Mesendoderm (in vitro differentiated cells): ENCODE measurements around the gene PRDM12.
A peak's percentile ranks its signal among the peaks of the same experiment; 100 is the strongest.

Experiments used
- DNase-seq: peaks from one replicate; pipeline ENCODE4 v3.0.0; 2013
- H2AK5ac ChIP-seq: 2 replicates; pipeline ENCODE4 v1.6.1; 2013; ENCODE audit warnings: low read length, inconsistent platforms
- H2BK120ac ChIP-seq: 2 replicates; pipeline ENCODE4 v1.6.1; 2013; ENCODE audit warnings: low read depth, mild to moderate bottlenecking, low read length, moderate library complexity, mixed read lengths
- H2BK15ac ChIP-seq: replicated peaks from 2 replicates; pipeline ENCODE4 v1.6.1; 2013; ENCODE audit warnings: low read depth, mild to moderate bottlenecking, moderate library complexity
- H2BK5ac ChIP-seq: 2 replicates; pipeline ENCODE4 v1.6.1; 2013; ENCODE audit warnings: low read length, inconsistent platforms
- H3K18ac ChIP-seq: 2 replicates; pipeline ENCODE4 v1.6.1; 2013; ENCODE audit warnings: mild to moderate bottlenecking, low read length, mixed read lengths
- H3K23ac ChIP-seq: one replicate; pipeline ENCODE4 v1.6.1; 2013; ENCODE audit warnings: low read length
- H3K27ac ChIP-seq: 2 replicates; pipeline ENCODE4 v1.5.1; 2013; ENCODE audit warnings: low read depth, mild to moderate bottlenecking, inconsistent platforms, low read length, moderate library complexity
- H3K27me3 ChIP-seq: 2 replicates; pipeline ENCODE4 v1.6.1; 2013; ENCODE audit warnings: low read length, control low read depth, mild to moderate bottlenecking, inconsistent platforms; ENCODE audit not compliant: insufficient read depth, poor library complexity
- H3K36me3 ChIP-seq: 2 replicates; pipeline ENCODE4 v1.6.1; 2013; ENCODE audit warnings: low read length, inconsistent platforms; ENCODE audit not compliant: control insufficient read depth, insufficient read depth
- H3K4ac ChIP-seq: one replicate; pipeline ENCODE4 v1.6.1; 2013; ENCODE audit warnings: low read depth, mild to moderate bottlenecking, low read length, moderate library complexity
- H3K4me1 ChIP-seq: 2 replicates; pipeline ENCODE4 v1.6.1; 2013; ENCODE audit warnings: low read depth, low read length, inconsistent platforms; ENCODE audit not compliant: control insufficient read depth
- H3K4me2 ChIP-seq: 2 replicates; pipeline ENCODE4 v1.6.1; 2013; ENCODE audit warnings: low read length
- H3K4me3 ChIP-seq: 2 replicates; pipeline ENCODE4 v1.5.1; 2013; ENCODE audit warnings: mild to moderate bottlenecking, low read length
- H3K56ac ChIP-seq: one replicate; pipeline ENCODE4 v1.6.1; 2013; ENCODE audit warnings: low read length
- H3K79me1 ChIP-seq: 2 replicates; pipeline ENCODE4 v1.6.1; 2013; ENCODE audit warnings: low read length, inconsistent platforms
- H3K79me2 ChIP-seq: 2 replicates; pipeline ENCODE4 v1.6.1; 2013; ENCODE audit warnings: mild to moderate bottlenecking, low read length; ENCODE audit not compliant: control insufficient read depth, insufficient read depth
- H3K9ac ChIP-seq: 2 replicates; pipeline ENCODE4 v1.6.1; 2013; ENCODE audit warnings: low read length, inconsistent platforms
- H4K5ac ChIP-seq: one replicate; pipeline ENCODE4 v1.6.1; 2013; ENCODE audit warnings: low read length
- H4K8ac ChIP-seq: one replicate; pipeline ENCODE4 v1.6.1; 2013; ENCODE audit warnings: low read depth, mild to moderate bottlenecking, control low read depth, low read length, moderate library complexity
- WGBS: extraction: QIAGEN DNeasy Blood & Tissue Kit; methylation state at CpG from one replicate; pipeline ENCODE4 v1.1.7; 2013; ENCODE audit warnings: low lambda C conversion rate, missing lambda C conversion rate; ENCODE audit not compliant: insufficient coverage; ENCODE audit errors: extremely low coverage; 5-methylcytosine and 5-hydroxymethylcytosine counted together

Gene PRDM12

GRCh38 chr9:130696996-130697395 lies 32.6 kb downstream of the PRDM12 start:
- H3K4ac ChIP-seq = no peak overlapping the region
- WGBS = no CpG with 5 or more reads among the region's 8 CpGs
- H4K8ac ChIP-seq = no peak overlapping the region
- no peak overlapping the region for H3K23ac ChIP-seq
- no peak overlapping the region for H3K9ac ChIP-seq
- H3K36me3 ChIP-seq = peaks cover 9% of the 10 kb centered on the region
- no peak overlapping the region for H3K4me3 ChIP-seq
- H3K79me1 ChIP-seq = peaks cover 17% of the 10 kb centered on the region
- H3K4me2 ChIP-seq = no peak overlapping the region
- H3K56ac ChIP-seq = no peak overlapping the region
- no peak overlapping the region for H2BK5ac ChIP-seq
- no peak overlapping the region for H2BK15ac ChIP-seq
- no peak overlapping the region for H2AK5ac ChIP-seq
- peaks cover 2% of the 10 kb centered on the region for H3K4me1 ChIP-seq
- H3K18ac ChIP-seq = no peak overlapping the region
- no peak overlapping the region for H4K5ac ChIP-seq
- no peak for DNase-seq
- H2BK120ac ChIP-seq = no peak overlapping the region
- H3K27ac ChIP-seq = no peak overlapping the region
- peaks cover 34% of the 10 kb centered on the region for H3K79me2 ChIP-seq
- H3K27me3 ChIP-seq = no peaks in the 10 kb centered on the region

GRCh38 chr9:130698514-130698913 lies 34.1 kb downstream of the PRDM12 start:
- Histone ChIP-seq H2BK120ac (no peak overlapping the region), H3K4me1 (peaks cover 2% of the 10 kb centered on the region), H3K4ac (no peak overlapping the region), H3K79me1 (peaks cover 24% of the 10 kb centered on the region), H3K27me3 (no peaks in the 10 kb centered on the region), H3K23ac (no peak overlapping the region), H3K4me3 (no peak overlapping the region), H3K36me3 (peaks cover 17% of the 10 kb centered on the region), H2AK5ac (no peak overlapping the region), H3K4me2 (no peak overlapping the region), H2BK15ac (no peak overlapping the region), H4K8ac (no peak overlapping the region), H3K9ac (no peak overlapping the region), H3K56ac (no peak overlapping the region), H4K5ac (no peak overlapping the region), H2BK5ac (no peak overlapping the region), H3K27ac (no peak overlapping the region), H3K18ac (no peak overlapping the region), H3K79me2 (peaks cover 34% of the 10 kb centered on the region)
- no CpG with 5 or more reads among the region's 3 CpGs for WGBS
- DNase-seq = peak; percentile 71

- no peak overlapping the region for H2AK5ac ChIP-seq
- H4K5ac ChIP-seq = no peak overlapping the region
- H3K4me1 ChIP-seq = peaks cover 2% of the 10 kb centered on the region
- no peak overlapping the region for H3K4ac ChIP-seq
- WGBS = no CpG with 5 or more reads among the region's 2 CpGs
- H3K36me3 ChIP-seq = peaks cover 21% of the 10 kb centered on the region
- no peak overlapping the region for H2BK15ac ChIP-seq
- peaks cover 24% of the 10 kb centered on the region for H3K79me1 ChIP-seq
- H3K4me3 ChIP-seq = no peak overlapping the region
- no peak overlapping the region for H2BK5ac ChIP-seq
- H3K18ac ChIP-seq = no peak overlapping the region
- no peak overlapping the region for H3K4me2 ChIP-seq
- no peak for DNase-seq
- no peak overlapping the region for H3K9ac ChIP-seq
- no peak overlapping the region for H2BK120ac ChIP-seq
- H3K56ac ChIP-seq = no peak overlapping the region
- no peak overlapping the region for H3K27ac ChIP-seq
- no peak overlapping the region for H4K8ac ChIP-seq
- H3K23ac ChIP-seq = no peak overlapping the region
- H3K79me2 ChIP-seq = peaks cover 30% of the 10 kb centered on the region
- no peaks in the 10 kb centered on the region for H3K27me3 ChIP-seq
These were observed 34.7 kb downstream of the PRDM12 start for GRCh38 chr9:130699047-130699446.

- Histone ChIP-seq H2AK5ac (no peak overlapping the region), H3K79me1 (peaks cover 16% of the 10 kb centered on the region), H3K27ac (no peak overlapping the region), H3K79me2 (peaks cover 11% of the 10 kb centered on the region), H3K18ac (no peak overlapping the region), H3K4me1 (no peaks in the 10 kb centered on the region), H4K5ac (no peak overlapping the region), H3K4me3 (no peak overlapping the region), H3K9ac (no peak overlapping the region), H3K56ac (no peak overlapping the region), H2BK15ac (no peak overlapping the region), H3K4me2 (no peak overlapping the region), H2BK120ac (no peak overlapping the region), H3K27me3 (no peaks in the 10 kb centered on the region), H4K8ac (no peak overlapping the region), H3K23ac (no peak overlapping the region), H3K36me3 (peaks cover 22% of the 10 kb centered on the region), H2BK5ac (no peak overlapping the region), H3K4ac (no peak overlapping the region)
- DNase-seq = peak; percentile 81
- WGBS = no CpG with 5 or more reads among the region's 13 CpGs
These were observed 36.9 kb downstream of the PRDM12 start for GRCh38 chr9:130701059-130702022.

- no peak overlapping the region for H2BK120ac ChIP-seq
- no peak overlapping the region for H3K4me2 ChIP-seq
- no peaks in the 10 kb centered on the region for H3K27me3 ChIP-seq
- H3K4ac ChIP-seq = no peak overlapping the region
- H3K36me3 ChIP-seq = peaks cover 20% of the 10 kb centered on the region
- H3K9ac ChIP-seq = no peak overlapping the region
- H2BK5ac ChIP-seq = no peak overlapping the region
- H3K56ac ChIP-seq = no peak overlapping the region
- no CpG with 5 or more reads among the region's 7 CpGs for WGBS
- no peak overlapping the region for H2AK5ac ChIP-seq
- H3K79me2 ChIP-seq = peaks cover 3% of the 10 kb centered on the region
- H3K79me1 ChIP-seq = peaks cover 13% of the 10 kb centered on the region
- H3K27ac ChIP-seq = no peak overlapping the region
- no peaks in the 10 kb centered on the region for H3K4me1 ChIP-seq
- H3K4me3 ChIP-seq = no peak overlapping the region
- H4K8ac ChIP-seq = no peak overlapping the region
- no peak overlapping the region for H4K5ac ChIP-seq
- DNase-seq = no peak
- H3K18ac ChIP-seq = no peak overlapping the region
- no peak overlapping the region for H3K23ac ChIP-seq
- H2BK15ac ChIP-seq = no peak overlapping the region
These were observed 39.1 kb downstream of the PRDM12 start for GRCh38 chr9:130703501-130703900.
